Nephron (organoid): ENCODE results near the gene FDXR.

Experiments used
- H3K27ac Mint-ChIP-seq, 3 experiments: 2 replicates each; pipeline ENCODE4 v1.8.0; 2020; ENCODE audit warnings: mixed read lengths in 3 of 3, mild to moderate bottlenecking in 2 of 3, moderate library complexity in 1 of 3
- H3K27me3 Mint-ChIP-seq: 2 replicates; pipeline ENCODE4 v1.8.0; 2021; ENCODE audit warnings: low read depth, mild to moderate bottlenecking, moderate library complexity, mixed read lengths
- H3K36me3 Mint-ChIP-seq: 2 replicates; pipeline ENCODE4 v1.8.0; 2020; ENCODE audit warnings: low read depth, mixed read lengths
- H3K4me1 Mint-ChIP-seq: 2 replicates; pipeline ENCODE4 v1.8.0; 2020; ENCODE audit warnings: mixed read lengths
- H3K4me3 Mint-ChIP-seq, 3 experiments: 2 replicates each; pipeline ENCODE4 v1.8.0; 2020; ENCODE audit warnings: mild to moderate bottlenecking in 3 of 3, mixed read lengths in 3 of 3, moderate library complexity in 2 of 3
- H3K9me3 Mint-ChIP-seq: 2 replicates; pipeline ENCODE4 v1.8.0; 2020; ENCODE audit warnings: mixed read lengths
- CTCF ChIP-seq, 3 experiments: fragments of 200-600 bp; sonication (generic); IDR thresholded peaks; one replicate each; pipeline ENCODE4 v1.5.0; 2021; ENCODE audit warnings: antibody characterized with exemption in 3 of 3; ENCODE audit not compliant: unreplicated experiment in 3 of 3

FDXR gene

GRCh38 chr17:74815550-74816370 lies 57.0 kb downstream of the FDXR start:
- Mint-ChIP-seq H3K4me1 (peaks cover 16% of the 10 kb centered on the region), H3K27ac (no peak overlapping the region), H3K4me3 (no peak overlapping the region), H3K27me3 (peaks cover 15% of the 10 kb centered on the region), H3K9me3 (no peaks in the 10 kb centered on the region), H3K36me3 (peaks cover 34% of the 10 kb centered on the region)
- TF ChIP-seq CTCF (IDR thresholded peaks at IDR 0.05; ENCODE audit: unreplicated experiment in 3 of 3) = no peak

GRCh38 chr17:74815067-74815466 lies 57.7 kb downstream of the FDXR start:
- H3K4me3 Mint-ChIP-seq = no peak overlapping the region
- peaks cover 36% of the 10 kb centered on the region for H3K36me3 Mint-ChIP-seq
- H3K27ac Mint-ChIP-seq = no peak overlapping the region
- H3K4me1 Mint-ChIP-seq = peaks cover 17% of the 10 kb centered on the region
- no peak for TF ChIP-seq CTCF (IDR thresholded peaks at IDR 0.05; ENCODE audit: unreplicated experiment in 3 of 3)
- no peaks in the 10 kb centered on the region for H3K9me3 Mint-ChIP-seq
- H3K27me3 Mint-ChIP-seq = peaks cover 15% of the 10 kb centered on the region

GRCh38 chr17:74814453-74814852 lies 58.3 kb downstream of the FDXR start:
- Mint-ChIP-seq H3K36me3 (peaks cover 34% of the 10 kb centered on the region), H3K27me3 (peaks cover 15% of the 10 kb centered on the region), H3K27ac (no peak overlapping the region), H3K4me3 (no peak overlapping the region), H3K4me1 (peaks cover 17% of the 10 kb centered on the region), H3K9me3 (no peaks in the 10 kb centered on the region)
- TF ChIP-seq CTCF (IDR thresholded peaks at IDR 0.05; ENCODE audit: unreplicated experiment in 3 of 3) = no peak
